NCI-H2227 treated with DMSO at 0.1 percent for 48 hours (cell line): ENCODE data around the gene PPM1E.
A peak's percentile ranks its signal among the peaks of the same experiment; 100 is the strongest.
"Not testable (repeated sequence)": the region's sequence is repeated elsewhere in the genome, so short reads cannot be mapped to it uniquely, and the experiment has no call there.

Experiments
- DNase-seq: peaks from one replicate; lab custom pipeline; 2025; lab: John Stamatoyannopoulos, UW

PPM1E gene

GRCh38 chr17:58755577-58756245 lies at the start of gene PPM1E:
Gene PPM1E (plus strand): TSS chr17:58755854.
- DNase-seq = peak; percentile 99

DNA sequence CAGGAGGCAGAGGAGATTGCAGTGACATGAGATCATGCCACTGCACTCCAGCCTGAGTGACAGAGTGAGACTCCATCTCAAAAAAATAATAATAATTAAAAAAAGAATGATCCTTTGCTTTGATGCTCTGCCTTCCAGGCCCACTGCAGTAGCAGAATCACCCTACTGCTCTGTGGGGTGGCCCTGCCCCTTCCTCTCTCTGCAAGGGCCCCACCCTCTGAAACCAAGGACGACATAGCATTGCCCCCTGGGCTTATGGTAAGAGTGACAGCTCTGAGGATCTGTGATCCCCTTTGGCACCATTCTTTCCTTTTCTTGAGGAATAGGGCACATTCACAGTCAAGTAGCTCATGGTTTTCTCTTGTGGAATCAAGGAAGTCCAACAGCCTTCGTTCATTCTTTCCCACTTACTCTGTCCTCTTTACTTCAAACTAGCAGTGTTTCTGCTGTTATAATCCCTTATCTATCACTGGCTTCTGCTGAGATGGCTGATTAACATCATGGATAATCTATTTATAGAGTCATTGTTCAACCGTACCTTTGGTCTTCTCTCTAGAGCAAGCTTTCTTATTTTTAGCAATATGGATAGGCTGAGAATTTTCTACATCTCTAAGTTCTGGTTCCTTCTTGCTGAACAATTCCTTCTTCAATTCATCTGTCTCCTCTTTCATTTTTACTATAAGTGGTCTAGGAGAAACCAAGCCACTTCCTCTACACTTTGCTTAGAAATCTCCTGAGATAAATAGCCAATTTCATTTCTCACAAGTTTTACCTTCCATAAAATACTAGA lies 49.1 kb upstream of the PPM1E start:
- DNase-seq = no peak

DNA sequence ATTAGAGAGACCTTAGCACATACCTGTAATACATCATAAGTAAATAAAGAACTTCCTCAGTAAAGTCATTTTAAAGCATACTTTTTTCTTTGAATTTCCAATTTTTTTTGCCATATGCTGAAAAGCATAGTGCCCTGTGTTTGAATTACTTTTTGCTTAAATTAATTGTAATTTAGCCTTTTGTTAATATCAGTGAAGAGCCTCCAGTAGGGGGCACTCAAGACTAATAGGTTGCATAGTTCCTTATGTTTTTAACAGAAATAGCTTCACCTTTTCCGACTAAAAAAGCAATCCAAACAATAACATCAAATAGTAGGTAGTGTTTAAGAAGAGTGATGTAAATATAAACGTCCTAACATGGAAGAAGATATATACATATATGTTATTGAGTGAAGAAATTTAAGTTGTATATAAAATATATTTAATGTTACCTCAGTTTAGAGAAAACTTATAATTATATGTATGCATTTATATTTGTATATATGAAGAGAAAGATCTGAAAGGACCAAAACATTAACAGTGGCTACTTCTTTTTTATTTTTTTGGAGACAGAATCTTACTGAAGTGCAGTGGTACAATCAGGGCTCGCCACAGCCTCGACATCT lies 44.6 kb upstream of the PPM1E start:
- DNase-seq = peak; percentile 45

GRCh38 chr17:58722274-58722673 lies 33.4 kb upstream of the PPM1E start:
- no peak for DNase-seq

DNA sequence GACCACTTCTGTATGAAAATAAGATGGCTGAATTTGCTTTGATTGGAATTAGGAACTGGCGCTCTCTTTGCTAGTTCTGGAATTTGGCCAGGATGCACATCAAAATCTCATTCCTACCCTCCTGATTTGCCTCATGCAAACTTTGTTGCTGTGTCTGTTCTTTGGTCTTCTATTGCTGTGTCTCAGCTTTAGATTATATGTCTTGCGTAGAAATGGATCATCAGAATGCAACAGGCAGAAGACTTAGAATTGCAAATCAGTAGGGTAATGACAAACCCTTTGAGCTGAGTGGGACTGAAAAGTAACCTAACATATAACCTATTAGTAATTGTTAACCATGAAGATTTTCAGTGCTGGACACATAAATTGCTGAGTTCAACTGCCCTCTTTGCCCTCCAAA lies 33.0 kb upstream of the PPM1E start:
- DNase-seq = no peak

- no peak for DNase-seq
Observed at GRCh38 chr17:58728798-58729197, 26.9 kb upstream of the PPM1E start.

- DNase-seq = no peak
Observed at GRCh38 chr17:58730937-58731336, 24.7 kb upstream of the PPM1E start.

DNA sequence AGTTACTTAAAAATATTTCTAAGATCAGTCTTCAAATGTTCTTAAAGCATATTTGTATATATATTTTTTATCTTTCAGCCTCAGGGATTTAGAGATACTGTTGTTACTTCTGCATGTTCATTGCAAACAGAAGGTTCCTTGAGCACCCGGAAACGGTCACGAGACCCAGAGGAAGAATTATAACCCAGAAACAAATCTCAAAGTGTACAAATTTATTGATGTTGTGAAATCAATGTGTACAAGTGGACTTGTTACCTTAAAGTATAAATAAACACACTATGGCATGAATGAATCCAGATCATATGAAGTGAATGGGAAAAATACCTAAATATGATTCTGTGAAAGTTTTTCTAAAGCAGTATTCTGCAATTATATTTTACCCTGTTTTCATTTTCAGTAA lies 21.6 kb upstream of the PPM1E start:
- no peak for DNase-seq

- no peak for DNase-seq
Observed at GRCh38 chr17:58734811-58735210, 20.8 kb upstream of the PPM1E start.

GRCh38 chr17:58741121-58741625 lies 14.5 kb upstream of the PPM1E start:
- DNase-seq = no peak

GRCh38 chr17:58747674-58748073 lies 8.0 kb upstream of the PPM1E start:
- no peak for DNase-seq

DNA sequence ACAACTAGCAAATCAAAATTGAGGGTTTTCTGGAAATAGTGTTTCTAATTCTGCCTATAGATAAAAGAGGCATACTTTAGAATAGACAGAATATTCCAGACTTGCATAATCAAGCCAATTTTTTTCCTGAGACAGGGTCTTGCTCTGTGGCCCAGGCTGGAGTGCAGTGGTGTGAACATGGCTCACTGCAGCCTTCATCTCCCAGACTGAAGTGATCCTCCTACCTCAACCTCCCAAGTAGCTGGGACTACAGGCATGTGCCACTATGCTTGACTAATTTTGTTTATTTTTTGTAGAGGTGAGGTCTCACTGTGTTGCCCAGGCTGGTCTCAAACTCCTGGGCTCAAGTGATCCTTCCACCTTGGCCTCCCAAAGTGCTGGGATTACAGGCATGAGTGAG lies 6.0 kb upstream of the PPM1E start:
- DNase-seq = not testable (repeated sequence)

- no peak for DNase-seq
Observed at GRCh38 chr17:58753026-58753425, 2.6 kb upstream of the PPM1E start.

DNA sequence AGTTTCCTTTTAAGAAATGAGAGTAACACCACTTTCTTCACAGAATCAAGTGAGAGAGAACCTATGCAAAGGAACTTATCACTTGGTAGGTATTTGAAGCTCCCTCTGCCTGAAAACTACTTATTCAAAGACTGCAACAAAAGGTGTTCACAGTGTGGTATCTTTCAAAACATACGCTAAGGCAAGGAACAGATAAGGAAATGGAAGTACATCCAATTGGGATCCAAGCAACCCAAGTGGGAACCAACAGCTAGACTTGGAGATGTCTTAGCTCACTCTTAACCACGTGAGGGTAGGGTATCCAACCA lies 431 bp upstream of the PPM1E start:
- no peak for DNase-seq

DNA sequence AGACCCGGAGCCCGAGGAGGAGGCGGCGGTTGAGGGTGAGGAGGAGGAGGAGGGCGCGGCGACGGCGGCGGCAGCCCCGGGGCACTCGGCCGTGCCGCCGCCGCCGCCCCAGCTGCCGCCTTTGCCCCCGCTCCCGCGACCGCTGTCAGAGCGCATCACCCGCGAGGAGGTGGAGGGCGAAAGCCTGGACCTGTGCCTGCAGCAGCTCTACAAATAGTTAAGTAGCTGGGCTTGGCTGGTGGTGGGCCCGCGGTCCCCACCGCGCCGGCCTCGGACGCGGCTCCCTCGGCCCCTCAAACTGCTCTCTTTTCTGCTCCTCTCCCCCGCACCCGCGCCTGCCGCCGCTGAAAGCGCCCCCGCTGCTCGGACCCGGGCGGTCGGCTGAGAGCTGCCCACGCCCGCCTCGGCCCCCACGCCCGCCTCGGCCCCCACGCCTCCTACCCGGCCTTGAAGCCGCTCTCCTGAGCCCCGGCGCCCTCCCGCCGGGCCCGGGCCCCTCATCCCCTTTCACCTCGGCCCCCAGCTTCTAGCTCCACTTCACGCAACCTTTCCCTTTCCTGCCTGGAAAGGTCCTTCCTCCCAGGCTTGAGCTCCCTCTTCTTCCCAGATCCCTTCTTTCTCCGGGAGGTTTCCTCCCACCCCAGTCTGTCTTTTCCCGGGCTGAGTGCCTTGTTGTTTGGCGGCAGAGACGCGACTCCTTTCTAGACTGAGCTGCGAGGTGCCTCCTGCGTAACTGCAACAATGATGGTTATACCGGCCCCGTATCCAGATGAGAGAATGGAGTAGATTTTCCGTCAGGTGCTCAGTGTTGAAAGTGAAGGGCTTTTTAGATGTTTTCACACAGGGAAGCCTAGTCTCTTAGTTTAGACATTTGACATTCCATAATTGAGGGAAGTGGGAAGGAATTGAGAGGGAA lies 850 bp downstream of the PPM1E start:
- DNase-seq = peak; percentile 37

DNA sequence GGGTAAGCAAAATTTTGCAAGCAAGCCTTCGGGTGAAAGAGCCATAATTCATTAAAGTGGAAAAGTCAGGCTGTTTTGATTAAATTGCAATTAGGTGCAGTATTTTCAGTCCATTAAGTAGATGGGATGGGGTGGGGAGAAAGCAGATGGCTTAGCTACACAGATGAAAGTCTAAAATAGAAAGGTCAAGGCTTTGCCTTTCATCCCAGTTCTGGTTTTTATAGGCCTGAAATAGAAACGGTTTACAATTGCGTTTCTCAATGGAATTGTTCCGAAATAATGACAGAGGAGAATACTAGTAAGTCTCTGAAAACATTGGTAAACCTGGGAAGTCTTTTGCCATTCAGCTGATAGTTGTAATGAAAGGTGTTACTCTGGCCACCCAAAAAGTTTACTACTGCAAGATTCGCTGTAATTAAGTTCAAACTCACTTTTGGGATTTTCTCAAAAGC lies 1.5 kb downstream of the PPM1E start:
- no peak for DNase-seq

GRCh38 chr17:58758890-58759289 lies 3.2 kb downstream of the PPM1E start:
- DNase-seq = no peak

DNA sequence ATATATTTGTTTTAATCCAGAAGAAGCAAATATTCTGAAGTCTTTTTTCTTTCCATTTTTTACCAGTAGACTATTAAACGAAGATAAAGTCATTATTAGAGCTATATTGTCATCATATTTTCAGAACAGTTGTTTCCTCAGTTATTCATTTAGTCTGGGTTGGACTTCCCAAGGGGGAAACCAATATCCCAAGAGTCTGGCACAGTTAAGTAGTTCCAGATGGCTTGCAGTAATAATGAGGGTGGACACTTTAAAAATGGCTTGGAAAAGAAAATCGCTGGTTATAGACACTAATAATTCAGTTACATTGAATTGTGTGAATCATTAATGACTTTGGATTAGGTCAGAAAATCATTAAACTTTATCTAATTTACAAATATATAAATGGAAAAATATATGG lies 3.9 kb downstream of the PPM1E start:
- no peak for DNase-seq

- no peak for DNase-seq
Observed at GRCh38 chr17:58760248-58760647, 4.6 kb downstream of the PPM1E start.

GRCh38 chr17:58763263-58763662 lies 7.6 kb downstream of the PPM1E start:
- DNase-seq = no peak

- no peak for DNase-seq
Observed at GRCh38 chr17:58764373-58764772, 8.7 kb downstream of the PPM1E start.

DNA sequence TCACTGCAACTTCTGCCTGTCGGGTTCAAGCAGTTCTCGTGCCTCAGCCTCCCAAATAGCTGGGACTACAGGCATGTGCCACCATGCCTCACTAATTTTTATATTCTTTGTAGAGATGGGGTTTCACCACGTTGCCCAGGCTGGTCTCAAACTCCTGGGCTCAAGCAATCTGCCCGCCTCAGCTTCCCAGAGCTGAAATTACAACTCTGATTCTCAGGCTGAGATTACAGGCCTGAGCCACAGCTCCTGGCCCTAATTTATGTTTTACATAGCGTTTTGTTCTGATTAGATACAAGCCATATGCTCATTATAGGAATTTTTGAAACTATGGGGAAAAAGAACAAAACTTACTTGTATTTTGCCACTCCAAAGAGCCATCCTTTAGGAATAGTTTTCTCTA lies 22.8 kb downstream of the PPM1E start:
- not testable (repeated sequence) for DNase-seq
